Measurements from ENCODE around the gene TALDO1.

- TF ChIP-seq, protein P1, sequence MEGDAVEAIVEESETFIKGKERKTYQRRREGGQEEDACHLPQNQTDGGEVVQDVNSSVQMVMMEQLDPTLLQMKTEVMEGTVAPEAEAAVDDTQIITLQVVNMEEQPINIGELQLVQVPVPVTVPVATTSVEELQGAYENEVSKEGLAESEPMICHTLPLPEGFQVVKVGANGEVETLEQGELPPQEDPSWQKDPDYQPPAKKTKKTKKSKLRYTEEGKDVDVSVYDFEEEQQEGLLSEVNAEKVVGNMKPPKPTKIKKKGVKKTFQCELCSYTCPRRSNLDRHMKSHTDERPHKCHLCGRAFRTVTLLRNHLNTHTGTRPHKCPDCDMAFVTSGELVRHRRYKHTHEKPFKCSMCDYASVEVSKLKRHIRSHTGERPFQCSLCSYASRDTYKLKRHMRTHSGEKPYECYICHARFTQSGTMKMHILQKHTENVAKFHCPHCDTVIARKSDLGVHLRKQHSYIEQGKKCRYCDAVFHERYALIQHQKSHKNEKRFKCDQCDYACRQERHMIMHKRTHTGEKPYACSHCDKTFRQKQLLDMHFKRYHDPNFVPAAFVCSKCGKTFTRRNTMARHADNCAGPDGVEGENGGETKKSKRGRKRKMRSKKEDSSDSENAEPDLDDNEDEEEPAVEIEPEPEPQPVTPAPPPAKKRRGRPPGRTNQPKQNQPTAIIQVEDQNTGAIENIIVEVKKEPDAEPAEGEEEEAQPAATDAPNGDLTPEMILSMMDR (IDR thresholded peaks at IDR 0.05): no peak
- TF ChIP-seq POLR2A (IDR thresholded peaks at IDR 0.05): no peak
These were observed 14.2 kb upstream of the TALDO1 start for GRCh38 chr11:733072-733471.
